Ovary (tissue), 3 donors: ENCODE results near the gene SPG7.

Source experiments
- EP300 ChIP-seq: sonication (generic); formaldehyde crosslinking; IDR thresholded peaks from one replicate; pipeline ENCODE4 v1.6.1; 2017; ENCODE audit warnings: antibody characterized with exemption
- POLR2A ChIP-seq: fragments of 450-650 bp; IDR thresholded peaks from one replicate; pipeline ENCODE4 v1.6.1; 2017; ENCODE audit warnings: antibody characterized with exemption, mild to moderate bottlenecking, moderate library complexity
- TF ChIP-seq, protein P1 (sequence below), 3 donors: fragments of 450-650 bp in 2 of 3; fragments of 200-600 bp in 1 of 3; IDR thresholded peaks; one replicate each; pipeline versions ENCODE4 v1.5.1 to v1.8.0; 2016 to 2022; ENCODE audit warnings: antibody characterized with exemption in 3 of 3, mild to moderate bottlenecking in 1 of 3
- donor health status: DM: no; HTN: no; CAD: no.

DNA sequence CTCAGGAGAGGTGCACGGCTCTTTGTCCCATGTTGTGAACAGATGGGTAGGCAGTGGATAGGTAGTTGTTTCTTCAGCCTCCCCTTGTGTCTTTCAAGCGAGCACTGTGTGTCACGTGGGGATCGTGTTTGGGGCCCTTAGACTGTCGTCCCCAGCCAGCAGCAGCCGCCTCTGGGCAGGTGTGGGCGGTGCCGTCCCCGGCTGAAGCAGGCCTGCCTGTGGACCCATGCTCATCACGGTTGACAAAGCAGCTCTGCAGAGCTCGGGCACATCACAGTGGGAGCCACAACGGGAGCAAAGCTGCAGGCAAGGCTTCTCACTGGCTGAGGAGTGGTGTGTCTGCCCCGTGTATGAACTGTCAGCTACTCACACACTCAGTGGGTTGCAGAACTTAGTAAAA is 47.6 kb downstream of the SPG7 start:
- TF ChIP-seq, protein P1, sequence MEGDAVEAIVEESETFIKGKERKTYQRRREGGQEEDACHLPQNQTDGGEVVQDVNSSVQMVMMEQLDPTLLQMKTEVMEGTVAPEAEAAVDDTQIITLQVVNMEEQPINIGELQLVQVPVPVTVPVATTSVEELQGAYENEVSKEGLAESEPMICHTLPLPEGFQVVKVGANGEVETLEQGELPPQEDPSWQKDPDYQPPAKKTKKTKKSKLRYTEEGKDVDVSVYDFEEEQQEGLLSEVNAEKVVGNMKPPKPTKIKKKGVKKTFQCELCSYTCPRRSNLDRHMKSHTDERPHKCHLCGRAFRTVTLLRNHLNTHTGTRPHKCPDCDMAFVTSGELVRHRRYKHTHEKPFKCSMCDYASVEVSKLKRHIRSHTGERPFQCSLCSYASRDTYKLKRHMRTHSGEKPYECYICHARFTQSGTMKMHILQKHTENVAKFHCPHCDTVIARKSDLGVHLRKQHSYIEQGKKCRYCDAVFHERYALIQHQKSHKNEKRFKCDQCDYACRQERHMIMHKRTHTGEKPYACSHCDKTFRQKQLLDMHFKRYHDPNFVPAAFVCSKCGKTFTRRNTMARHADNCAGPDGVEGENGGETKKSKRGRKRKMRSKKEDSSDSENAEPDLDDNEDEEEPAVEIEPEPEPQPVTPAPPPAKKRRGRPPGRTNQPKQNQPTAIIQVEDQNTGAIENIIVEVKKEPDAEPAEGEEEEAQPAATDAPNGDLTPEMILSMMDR (IDR thresholded peaks at IDR 0.05): no peak
- no peak for TF ChIP-seq EP300
- TF ChIP-seq POLR2A: no peak
